GM23338 (cell line): ENCODE measurements around the gene CNN2. TPM values are rescaled to one million over a fixed set of nuclear protein-coding genes. Genes with fewer than 3 reads are reported as not detected.

Source experiments
- ATAC-seq: fragments of 200-7000 bp; cut with Tn5 transposase; 3 replicates; pipeline ENCODE4 v1.9.1; 2020
- DNase-seq: peaks from one replicate; pipeline ENCODE4 v3.0.0-alpha.2; 2015; ENCODE audit warnings: low spot score
- H2AFZ ChIP-seq: fragments of 200-600 bp; sonication (generic); 2 replicates; pipeline ENCODE4 v1.8.0; 2016; ENCODE audit warnings: antibody characterized with exemption, mild to moderate bottlenecking, moderate library complexity
- H3F3A ChIP-seq: fragments of 200-600 bp; sonication (generic); replicated peaks from 2 replicates; pipeline ENCODE4 v1.8.0; 2017; ENCODE audit warnings: antibody characterized with exemption, mixed run types, low read depth
- H3K27ac ChIP-seq: fragments of 200-600 bp; sonication (generic); 2 replicates; pipeline ENCODE4 v1.6.1; 2016; ENCODE audit warnings: low read depth
- H3K27me3 ChIP-seq: fragments of 200-600 bp; sonication (generic); 2 replicates; pipeline ENCODE4 v1.8.0; 2016; ENCODE audit warnings: mild to moderate bottlenecking, mixed run types, moderate library complexity; ENCODE audit not compliant: insufficient read depth
- H3K36me3 ChIP-seq: fragments of 200-600 bp; sonication (generic); 2 replicates; pipeline ENCODE4 v1.8.0; 2016; ENCODE audit warnings: mild to moderate bottlenecking; ENCODE audit not compliant: insufficient read depth
- H3K4me1 ChIP-seq: fragments of 200-600 bp; sonication (generic); 2 replicates; pipeline ENCODE4 v1.8.0; 2016; ENCODE audit warnings: mild to moderate bottlenecking, moderate library complexity; ENCODE audit not compliant: insufficient read depth
- H3K4me2 ChIP-seq: fragments of 200-600 bp; sonication (generic); 2 replicates; pipeline ENCODE4 v1.7.1; 2017; ENCODE audit warnings: mixed run types
- H3K4me3 ChIP-seq: fragments of 200-600 bp; sonication (generic); 2 replicates; pipeline ENCODE4 v1.6.1; 2016; ENCODE audit warnings: mixed run types
- H3K79me2 ChIP-seq: fragments of 200-600 bp; sonication (generic); replicated peaks from 2 replicates; pipeline ENCODE4 v1.8.0; 2017; ENCODE audit warnings: mild to moderate bottlenecking; ENCODE audit not compliant: insufficient read depth
- H3K9me2 ChIP-seq: fragments of 200-600 bp; sonication (generic); 2 replicates; pipeline ENCODE4 v1.8.0; 2017; ENCODE audit not compliant: insufficient read depth
- H4K20me1 ChIP-seq: fragments of 200-600 bp; sonication (generic); replicated peaks from 2 replicates; pipeline ENCODE4 v1.8.0; 2017; ENCODE audit warnings: mild to moderate bottlenecking; ENCODE audit not compliant: insufficient read depth
- H3K27ac Mint-ChIP-seq: 2 replicates; pipeline ENCODE4 v1.8.0; 2020; ENCODE audit warnings: inconsistent platforms, mild to moderate bottlenecking, moderate library complexity, mixed read lengths
- H3K27me3 Mint-ChIP-seq: 3 replicates; pipeline ENCODE4 v1.8.0; 2022; ENCODE audit warnings: low read depth, mild to moderate bottlenecking, moderate library complexity, mixed read lengths, inconsistent platforms; ENCODE audit not compliant: insufficient read depth, poor library complexity
- H3K36me3 Mint-ChIP-seq: 3 replicates; pipeline ENCODE4 v1.8.0; 2021; ENCODE audit warnings: low read depth, mild to moderate bottlenecking, inconsistent platforms, moderate library complexity, mixed read lengths
- H3K4me1 Mint-ChIP-seq: 3 replicates; pipeline ENCODE4 v1.8.0; 2020; ENCODE audit warnings: mild to moderate bottlenecking, inconsistent platforms, mixed read lengths
- H3K4me3 Mint-ChIP-seq: 3 replicates; pipeline ENCODE4 v1.8.0; 2021; ENCODE audit warnings: moderate library complexity, mild to moderate bottlenecking, inconsistent platforms, mixed read lengths
- H3K9me3 Mint-ChIP-seq: 3 replicates; pipeline ENCODE4 v1.8.0; 2020; ENCODE audit warnings: moderate library complexity, mild to moderate bottlenecking, inconsistent platforms, mixed read lengths
- EZH2phosphoT487 ChIP-seq: fragments of 200-600 bp; sonication (generic); IDR thresholded peaks from one replicate; pipeline ENCODE4 v1.8.1; 2018; ENCODE audit warnings: antibody characterized with exemption; ENCODE audit not compliant: unreplicated experiment
- JUNB ChIP-seq: IDR thresholded peaks from one replicate; pipeline ENCODE4 v1.6.1; 2016; ENCODE audit warnings: antibody characterized with exemption; ENCODE audit not compliant: unreplicated experiment
- NANOG ChIP-seq: IDR thresholded peaks from 2 replicates; pipeline ENCODE4 v1.6.1; 2016; ENCODE audit warnings: antibody characterized with exemption, borderline replicate concordance
- POLR2AphosphoS5 ChIP-seq: IDR thresholded peaks from 2 replicates; pipeline ENCODE4 v1.6.1; 2016; ENCODE audit warnings: antibody characterized with exemption, low read depth
- REST ChIP-seq: IDR thresholded peaks from one replicate; pipeline ENCODE4 v1.6.1; 2018; ENCODE audit warnings: antibody characterized with exemption; ENCODE audit not compliant: unreplicated experiment
- STAT1 ChIP-seq: IDR thresholded peaks from one replicate; pipeline ENCODE4 v1.6.1; 2016; ENCODE audit warnings: antibody characterized with exemption; ENCODE audit not compliant: unreplicated experiment
- ZNF114 ChIP-seq: fragments of 250-450 bp; sonication (Bioruptor Pico); IDR thresholded peaks from 2 replicates; pipeline ENCODE4 v1.5.0; 2020; ENCODE audit warnings: mild to moderate bottlenecking, moderate library complexity
- ZNF331 ChIP-seq: fragments of 250-450 bp; sonication (Bioruptor Pico); IDR thresholded peaks from 2 replicates; pipeline ENCODE4 v1.5.0; 2020; ENCODE audit warnings: low read depth, mild to moderate bottlenecking, moderate library complexity
- polyA plus RNA-seq: library from polyadenylated mRNA; unstranded; fragments of >200 nt; fragmentation: Nextera tagmentation; extraction: Ambion mirVana; gene quantifications from 2 replicates; pipeline ENCODE4 v1.2.1, GENCODE V29; 2016
- total RNA-seq: library from RNA; depleted of rRNA; stranded (reverse); fragments of >200 nt; shearing (Covaris generic); gene quantifications from 2 replicates; pipeline ENCODE4 v1.2.3, GENCODE V29; 2014
- TF ChIP-seq, protein P1 (sequence below), 2 experiments: fragments of 200-600 bp in 1 of 2; sonication (generic) in 1 of 2; conservative IDR thresholded peaks; 2 replicates each; pipeline versions ENCODE4 v1.5.1 to v1.6.1; 2016 to 2017; ENCODE audit warnings: antibody characterized with exemption in 2 of 2, low read depth in 2 of 2, mild to moderate bottlenecking in 2 of 2, moderate library complexity in 1 of 2
- TF ChIP-seq, protein P2 (sequence below): IDR thresholded peaks from 2 replicates; pipeline ENCODE4 v1.6.1; 2016; ENCODE audit warnings: antibody characterized with exemption

CNN2 gene
- total and polyA plus RNA-seq, 2 experiments from 2014 or later: 330 to 392 TPM

DNA sequence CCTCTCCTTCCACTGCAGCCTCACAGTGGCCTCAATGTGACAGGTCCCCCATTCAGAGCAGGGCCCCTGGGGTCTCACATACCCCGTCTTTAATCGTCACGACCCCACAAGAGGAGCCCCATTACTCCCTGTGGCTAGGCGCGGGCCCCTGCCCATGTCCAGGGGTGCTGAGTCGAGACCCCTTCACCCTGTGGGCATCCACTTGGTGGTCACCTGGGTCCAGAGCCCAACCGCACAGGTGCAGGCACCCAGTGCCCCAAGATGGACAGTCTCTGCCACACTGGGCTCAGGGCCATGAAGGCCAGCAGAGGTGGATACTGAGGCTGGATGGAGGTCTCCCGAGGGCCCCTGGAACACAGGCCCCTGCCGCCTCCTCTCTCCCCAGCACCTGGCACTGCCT lies 8.5 kb upstream of the CNN2 start (continued):
- TF ChIP-seq REST (no peak), ZNF331 (CRISPR knock-in tag) (no peak), STAT1 (no peak)

- Histone ChIP-seq H3K4me1 (peaks cover 8% of the 10 kb centered on the region; the same call in 1 of the 2 replicates), H3K27ac (peak overlapping the region; percentile 76; the same call in 1 of the 2 replicates)
- TF ChIP-seq EZH2phosphoT487: no peak
- no peak for TF ChIP-seq ZNF114 (CRISPR knock-in tag)
- no peak for TF ChIP-seq POLR2AphosphoS5
- TF ChIP-seq JUNB: no peak
- TF ChIP-seq, protein P1, sequence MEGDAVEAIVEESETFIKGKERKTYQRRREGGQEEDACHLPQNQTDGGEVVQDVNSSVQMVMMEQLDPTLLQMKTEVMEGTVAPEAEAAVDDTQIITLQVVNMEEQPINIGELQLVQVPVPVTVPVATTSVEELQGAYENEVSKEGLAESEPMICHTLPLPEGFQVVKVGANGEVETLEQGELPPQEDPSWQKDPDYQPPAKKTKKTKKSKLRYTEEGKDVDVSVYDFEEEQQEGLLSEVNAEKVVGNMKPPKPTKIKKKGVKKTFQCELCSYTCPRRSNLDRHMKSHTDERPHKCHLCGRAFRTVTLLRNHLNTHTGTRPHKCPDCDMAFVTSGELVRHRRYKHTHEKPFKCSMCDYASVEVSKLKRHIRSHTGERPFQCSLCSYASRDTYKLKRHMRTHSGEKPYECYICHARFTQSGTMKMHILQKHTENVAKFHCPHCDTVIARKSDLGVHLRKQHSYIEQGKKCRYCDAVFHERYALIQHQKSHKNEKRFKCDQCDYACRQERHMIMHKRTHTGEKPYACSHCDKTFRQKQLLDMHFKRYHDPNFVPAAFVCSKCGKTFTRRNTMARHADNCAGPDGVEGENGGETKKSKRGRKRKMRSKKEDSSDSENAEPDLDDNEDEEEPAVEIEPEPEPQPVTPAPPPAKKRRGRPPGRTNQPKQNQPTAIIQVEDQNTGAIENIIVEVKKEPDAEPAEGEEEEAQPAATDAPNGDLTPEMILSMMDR (conservative IDR thresholded peaks at IDR 0.05; ENCODE audit: low read depth in 2 of 2): no peak
- TF ChIP-seq, protein P2, sequence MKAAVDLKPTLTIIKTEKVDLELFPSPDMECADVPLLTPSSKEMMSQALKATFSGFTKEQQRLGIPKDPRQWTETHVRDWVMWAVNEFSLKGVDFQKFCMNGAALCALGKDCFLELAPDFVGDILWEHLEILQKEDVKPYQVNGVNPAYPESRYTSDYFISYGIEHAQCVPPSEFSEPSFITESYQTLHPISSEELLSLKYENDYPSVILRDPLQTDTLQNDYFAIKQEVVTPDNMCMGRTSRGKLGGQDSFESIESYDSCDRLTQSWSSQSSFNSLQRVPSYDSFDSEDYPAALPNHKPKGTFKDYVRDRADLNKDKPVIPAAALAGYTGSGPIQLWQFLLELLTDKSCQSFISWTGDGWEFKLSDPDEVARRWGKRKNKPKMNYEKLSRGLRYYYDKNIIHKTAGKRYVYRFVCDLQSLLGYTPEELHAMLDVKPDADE: no peak
- no peak for TF ChIP-seq STAT1
- no peak for TF ChIP-seq NANOG
- no peak for TF ChIP-seq ZNF331 (CRISPR knock-in tag)
- no peak for TF ChIP-seq REST
Measured at GRCh38 chr19:1018393-1018792, 8.0 kb upstream of the CNN2 start.

More at GRCh38 chr19:1018393-1018792, 8.0 kb upstream of the CNN2 start:
- ATAC-seq (no peak), DNase-seq (no peak)
- Histone ChIP-seq H3F3A (peaks cover 14% of the 10 kb centered on the region; the same call in 1 of the 2 replicates), H2AFZ (no peak overlapping the region), H4K20me1 (peaks cover 15% of the 10 kb centered on the region), H3K79me2 (peaks cover 69% of the 10 kb centered on the region), H3K9me2 (no peaks in the 10 kb centered on the region), H3K36me3 (no peaks in the 10 kb centered on the region), H3K4me3 (no peak overlapping the region), H3K27me3 (no peaks in the 10 kb centered on the region), H3K4me2 (peak overlapping the region; percentile 43; the same call in 1 of the 2 replicates)
- Mint-ChIP-seq H3K4me1 (peaks cover 26% of the 10 kb centered on the region), H3K27ac (no peak overlapping the region), H3K9me3 (peaks cover 3% of the 10 kb centered on the region; the same call in 2 of the 3 replicates), H3K36me3 (peaks cover 3% of the 10 kb centered on the region; the same call in 2 of the 3 replicates), H3K4me3 (peak overlapping the region; percentile 94; the same call in 2 of the 3 replicates), H3K27me3 (peaks cover 13% of the 10 kb centered on the region)
